HEK293 (cell line): ENCODE data around the gene SLC13A3.

Source experiments
- CTCF ChIA-PET: fragments of 350-600 bp; formaldehyde crosslinking; extraction: SDS; loops from one replicate; lab custom pipeline; 2021; ENCODE audit warnings: antibody characterized with exemption; lab: Yijun Ruan, JAX
- POLR2A ChIA-PET: fragments of 300-600 bp; formaldehyde crosslinking; extraction: SDS; loops from one replicate; lab custom pipeline; 2020; ENCODE audit warnings: antibody characterized with exemption, inconsistent platforms; lab: Yijun Ruan, JAX
- H3K27ac ChIP-seq: fragments of 200-500 bp; sonication (Bioruptor generic); 2 replicates; pipeline ENCODE4 v1.5.1; 2014; ENCODE audit warnings: low read depth, low read length, control low read depth, inconsistent platforms; ENCODE audit errors: extremely low read depth
- H3K36me3 ChIP-seq, 2 experiments: fragments of 200-500 bp in 1 of 2; sonication (Bioruptor generic) in 1 of 2; 1 replicate in 1 of 2; 2 replicates in 1 of 2; pipeline ENCODE4 v1.5.1; 2014 to 2017; ENCODE audit warnings: inconsistent platforms in 2 of 2, low read length in 2 of 2; ENCODE audit not compliant: control insufficient read depth in 2 of 2, insufficient read depth in 1 of 2
- H3K4me1 ChIP-seq: fragments of 200-500 bp; sonication (Bioruptor generic); 2 replicates; pipeline ENCODE4 v1.5.1; 2014; ENCODE audit warnings: mild to moderate bottlenecking, low read length, inconsistent platforms; ENCODE audit not compliant: control insufficient read depth, insufficient read depth
- H3K4me3 ChIP-seq: 2 replicates; pipeline ENCODE4 v1.5.1; 2011; ENCODE audit warnings: low read depth, mild to moderate bottlenecking, control low read depth, low read length, moderate library complexity
- H3K9me3 ChIP-seq: fragments of 200-500 bp; sonication (Bioruptor generic); 2 replicates; pipeline ENCODE4 v1.5.1; 2014; ENCODE audit warnings: low read depth, low read length, inconsistent platforms; ENCODE audit not compliant: control insufficient read depth, insufficient read depth
- MZF1 ChIP-seq: fragments of 450-650 bp; formaldehyde crosslinking; IDR thresholded peaks from 2 replicates; pipeline ENCODE4 v1.5.1; 2017; ENCODE audit warnings: missing biosample characterization, missing genetic modification characterization, borderline replicate concordance
- TRIM28 ChIP-seq: IDR thresholded peaks from 2 replicates; pipeline ENCODE4 v1.6.1; 2011; ENCODE audit warnings: low read length, control low read depth, borderline replicate concordance
- ZBTB1 ChIP-seq: fragments of 450-650 bp; formaldehyde crosslinking; IDR thresholded peaks from 2 replicates; pipeline ENCODE4 v1.5.1; 2016; ENCODE audit warnings: missing biosample characterization, missing genetic modification characterization
- ZNF140 ChIP-seq: fragments of 450-650 bp; formaldehyde crosslinking; IDR thresholded peaks from 2 replicates; pipeline ENCODE4 v1.5.1; 2016; ENCODE audit warnings: missing biosample characterization, missing genetic modification characterization
- ZNF426 ChIP-seq: fragments of 450-650 bp; formaldehyde crosslinking; IDR thresholded peaks from 2 replicates; pipeline ENCODE4 v1.5.1; 2017; ENCODE audit warnings: missing biosample characterization, missing genetic modification characterization, mild to moderate bottlenecking, inconsistent platforms, moderate library complexity
- ZNF544 ChIP-seq: fragments of 450-650 bp; formaldehyde crosslinking; IDR thresholded peaks from 2 replicates; pipeline ENCODE4 v1.5.0; 2017; ENCODE audit warnings: missing biosample characterization, missing genetic modification characterization
- ZNF549 ChIP-seq: fragments of 450-650 bp; IDR thresholded peaks from 2 replicates; pipeline ENCODE4 v1.5.1; 2018; ENCODE audit warnings: missing biosample characterization, missing genetic modification characterization, mild to moderate bottlenecking, inconsistent platforms, moderate library complexity
- ZNF585B ChIP-seq: fragments of 450-650 bp; formaldehyde crosslinking; IDR thresholded peaks from 2 replicates; pipeline ENCODE4 v1.5.1; 2016; ENCODE audit warnings: missing biosample characterization, missing genetic modification characterization
- ZNF654 ChIP-seq: fragments of 450-650 bp; formaldehyde crosslinking; IDR thresholded peaks from 2 replicates; pipeline ENCODE4 v1.5.1; 2016; ENCODE audit warnings: low read depth, missing biosample characterization, missing genetic modification characterization
- ZNF707 ChIP-seq: fragments of 450-650 bp; formaldehyde crosslinking; IDR thresholded peaks from 2 replicates; pipeline ENCODE4 v1.5.1; 2016; ENCODE audit warnings: missing biosample characterization, missing genetic modification characterization
- ZNF791 ChIP-seq: fragments of 450-650 bp; formaldehyde crosslinking; IDR thresholded peaks from 2 replicates; pipeline ENCODE4 v1.5.1; 2016; ENCODE audit warnings: missing biosample characterization, missing genetic modification characterization
- TF ChIP-seq, protein P1 (sequence below): fragments of 450-650 bp; formaldehyde crosslinking; IDR thresholded peaks from 2 replicates; pipeline ENCODE4 v1.5.1; 2016; ENCODE audit warnings: missing biosample characterization, missing genetic modification characterization
- TF ChIP-seq, protein P2 (sequence below): fragments of 450-650 bp; formaldehyde crosslinking; IDR thresholded peaks from 2 replicates; pipeline ENCODE4 v1.5.1; 2016; ENCODE audit warnings: missing biosample characterization, missing genetic modification characterization
- TF ChIP-seq, protein P3 (sequence below): fragments of 450-650 bp; formaldehyde crosslinking; IDR thresholded peaks from 2 replicates; pipeline ENCODE4 v1.5.1; 2017; ENCODE audit warnings: missing biosample characterization, missing genetic modification characterization
- TF ChIP-seq, protein P4 (sequence below): fragments of 450-650 bp; formaldehyde crosslinking; IDR thresholded peaks from 2 replicates; pipeline ENCODE4; 2016; ENCODE audit warnings: missing biosample characterization, missing genetic modification characterization
- TF ChIP-seq, protein P5 (sequence below): fragments of 450-650 bp; formaldehyde crosslinking; IDR thresholded peaks from 2 replicates; pipeline ENCODE4 v1.5.1; 2017; ENCODE audit warnings: missing biosample characterization, mild to moderate bottlenecking, missing genetic modification characterization, moderate library complexity
- TF ChIP-seq, protein P6 (sequence below): fragments of 450-650 bp; formaldehyde crosslinking; IDR thresholded peaks from 2 replicates; pipeline ENCODE4 v1.5.1; 2016; ENCODE audit warnings: missing biosample characterization, missing genetic modification characterization
- TF ChIP-seq, protein P7 (sequence below): fragments of 450-650 bp; formaldehyde crosslinking; IDR thresholded peaks from 2 replicates; pipeline ENCODE4 v1.5.1; 2016; ENCODE audit warnings: missing biosample characterization, missing genetic modification characterization

SLC13A3 gene

DNA sequence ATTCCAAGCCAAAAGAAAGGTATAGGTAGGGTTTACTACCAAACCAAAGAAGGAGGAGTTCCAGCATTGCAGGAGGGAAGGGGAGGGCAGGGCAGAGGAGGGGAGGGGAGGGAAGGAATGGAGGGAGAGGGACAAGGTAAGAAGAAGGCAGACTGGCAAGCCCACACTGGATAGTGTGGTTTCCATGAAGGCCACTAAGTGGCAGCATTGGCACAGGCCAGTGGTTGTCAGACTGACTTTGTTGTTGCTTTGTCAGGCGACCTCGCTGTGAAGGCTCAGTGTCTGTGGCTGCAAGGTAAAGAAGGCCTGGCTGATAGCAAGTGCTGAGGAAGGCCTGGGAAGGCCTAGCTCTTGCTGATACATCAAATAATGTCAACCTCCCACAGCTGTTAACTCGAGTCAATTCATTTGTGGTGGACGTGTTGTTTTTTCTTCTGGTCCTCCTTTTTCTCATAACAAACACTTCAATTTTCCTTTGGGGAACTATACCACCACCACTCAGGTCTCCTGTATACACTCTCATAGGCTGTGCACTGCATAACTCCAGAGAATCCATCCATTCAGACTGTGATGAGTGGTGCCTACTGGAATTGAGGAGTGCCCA is 130.2 kb downstream of the SLC13A3 start:
- peak; percentile 79 for TF ChIP-seq ZNF654 (tag by site-specific recombination)
- TF ChIP-seq, protein P1, sequence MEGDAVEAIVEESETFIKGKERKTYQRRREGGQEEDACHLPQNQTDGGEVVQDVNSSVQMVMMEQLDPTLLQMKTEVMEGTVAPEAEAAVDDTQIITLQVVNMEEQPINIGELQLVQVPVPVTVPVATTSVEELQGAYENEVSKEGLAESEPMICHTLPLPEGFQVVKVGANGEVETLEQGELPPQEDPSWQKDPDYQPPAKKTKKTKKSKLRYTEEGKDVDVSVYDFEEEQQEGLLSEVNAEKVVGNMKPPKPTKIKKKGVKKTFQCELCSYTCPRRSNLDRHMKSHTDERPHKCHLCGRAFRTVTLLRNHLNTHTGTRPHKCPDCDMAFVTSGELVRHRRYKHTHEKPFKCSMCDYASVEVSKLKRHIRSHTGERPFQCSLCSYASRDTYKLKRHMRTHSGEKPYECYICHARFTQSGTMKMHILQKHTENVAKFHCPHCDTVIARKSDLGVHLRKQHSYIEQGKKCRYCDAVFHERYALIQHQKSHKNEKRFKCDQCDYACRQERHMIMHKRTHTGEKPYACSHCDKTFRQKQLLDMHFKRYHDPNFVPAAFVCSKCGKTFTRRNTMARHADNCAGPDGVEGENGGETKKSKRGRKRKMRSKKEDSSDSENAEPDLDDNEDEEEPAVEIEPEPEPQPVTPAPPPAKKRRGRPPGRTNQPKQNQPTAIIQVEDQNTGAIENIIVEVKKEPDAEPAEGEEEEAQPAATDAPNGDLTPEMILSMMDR (tag by site-specific recombination) = peak; percentile 39; the same call in 1 of the 2 replicates
- TF ChIP-seq, protein P2, sequence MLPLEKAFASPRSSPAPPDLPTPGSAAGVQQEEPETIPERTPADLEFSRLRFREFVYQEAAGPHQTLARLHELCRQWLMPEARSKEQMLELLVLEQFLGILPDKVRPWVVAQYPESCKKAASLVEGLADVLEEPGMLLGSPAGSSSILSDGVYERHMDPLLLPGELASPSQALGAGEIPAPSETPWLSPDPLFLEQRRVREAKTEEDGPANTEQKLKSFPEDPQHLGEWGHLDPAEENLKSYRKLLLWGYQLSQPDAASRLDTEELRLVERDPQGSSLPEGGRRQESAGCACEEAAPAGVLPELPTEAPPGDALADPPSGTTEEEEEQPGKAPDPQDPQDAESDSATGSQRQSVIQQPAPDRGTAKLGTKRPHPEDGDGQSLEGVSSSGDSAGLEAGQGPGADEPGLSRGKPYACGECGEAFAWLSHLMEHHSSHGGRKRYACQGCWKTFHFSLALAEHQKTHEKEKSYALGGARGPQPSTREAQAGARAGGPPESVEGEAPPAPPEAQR (tag by site-specific recombination) = no peak
- TF ChIP-seq ZNF426 (tag by site-specific recombination) = no peak
- TF ChIP-seq, protein P3, sequence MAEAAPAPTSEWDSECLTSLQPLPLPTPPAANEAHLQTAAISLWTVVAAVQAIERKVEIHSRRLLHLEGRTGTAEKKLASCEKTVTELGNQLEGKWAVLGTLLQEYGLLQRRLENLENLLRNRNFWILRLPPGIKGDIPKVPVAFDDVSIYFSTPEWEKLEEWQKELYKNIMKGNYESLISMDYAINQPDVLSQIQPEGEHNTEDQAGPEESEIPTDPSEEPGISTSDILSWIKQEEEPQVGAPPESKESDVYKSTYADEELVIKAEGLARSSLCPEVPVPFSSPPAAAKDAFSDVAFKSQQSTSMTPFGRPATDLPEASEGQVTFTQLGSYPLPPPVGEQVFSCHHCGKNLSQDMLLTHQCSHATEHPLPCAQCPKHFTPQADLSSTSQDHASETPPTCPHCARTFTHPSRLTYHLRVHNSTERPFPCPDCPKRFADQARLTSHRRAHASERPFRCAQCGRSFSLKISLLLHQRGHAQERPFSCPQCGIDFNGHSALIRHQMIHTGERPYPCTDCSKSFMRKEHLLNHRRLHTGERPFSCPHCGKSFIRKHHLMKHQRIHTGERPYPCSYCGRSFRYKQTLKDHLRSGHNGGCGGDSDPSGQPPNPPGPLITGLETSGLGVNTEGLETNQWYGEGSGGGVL (tag by site-specific recombination) = peak; percentile 52; the same call in 1 of the 2 replicates
- TF ChIP-seq TRIM28 = no peak
- Histone ChIP-seq H3K36me3 (no peaks in the 10 kb centered on the region), H3K9me3 (no peaks in the 10 kb centered on the region), H3K4me1 (no peaks in the 10 kb centered on the region), H3K27ac (no peak overlapping the region), H3K4me3 (no peak overlapping the region)
- POLR2A ChIA-PET = no interaction called here
- CTCF ChIA-PET = interaction anchor here (0.6 to 6.0 kb wide), 6 partner anchors 8 to 882 kb away, joined by 3 to 45 read pairs (median 4); no protein-coding TSS in a partner anchor

DNA sequence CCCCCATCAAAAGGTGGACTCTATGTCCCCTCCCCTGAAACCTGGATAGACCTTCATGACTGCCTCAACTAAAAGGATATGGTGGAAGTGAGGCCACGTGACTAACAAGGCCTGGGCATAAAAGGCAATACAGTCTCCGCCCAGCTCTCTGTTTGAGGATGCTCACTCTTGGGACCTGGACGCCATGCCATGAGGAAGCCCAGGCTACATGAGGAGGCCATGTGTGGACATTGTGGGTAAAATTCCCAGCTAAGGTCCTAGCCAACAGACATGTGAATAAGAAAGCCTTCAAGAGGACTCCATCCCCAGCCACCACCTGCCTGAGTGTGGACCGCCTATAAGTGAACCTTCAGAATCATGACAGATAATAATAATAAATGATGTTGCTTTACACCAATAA is 130.7 kb downstream of the SLC13A3 start:
- CTCF ChIA-PET = interaction anchor here (0.6 to 6.0 kb wide), 4 partner anchors 42 to 165 kb away, joined by 3 to 45 read pairs (median 6); no protein-coding TSS in a partner anchor
- Histone ChIP-seq H3K27ac (no peak overlapping the region), H3K4me3 (no peak overlapping the region)
- TF ChIP-seq, protein P4, sequence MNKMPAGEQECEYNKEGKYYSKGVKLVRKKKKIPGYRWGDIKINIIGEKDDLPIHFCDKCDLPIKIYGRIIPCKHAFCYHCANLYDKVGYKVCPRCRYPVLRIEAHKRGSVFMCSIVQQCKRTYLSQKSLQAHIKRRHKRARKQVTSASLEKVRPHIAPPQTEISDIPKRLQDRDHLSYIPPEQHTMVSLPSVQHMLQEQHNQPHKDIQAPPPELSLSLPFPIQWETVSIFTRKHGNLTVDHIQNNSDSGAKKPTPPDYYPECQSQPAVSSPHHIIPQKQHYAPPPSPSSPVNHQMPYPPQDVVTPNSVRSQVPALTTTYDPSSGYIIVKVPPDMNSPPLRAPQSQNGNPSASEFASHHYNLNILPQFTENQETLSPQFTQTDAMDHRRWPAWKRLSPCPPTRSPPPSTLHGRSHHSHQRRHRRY (tag by site-specific recombination) = no peak
- TF ChIP-seq ZNF707 (no peak), ZNF140 (tag by site-specific recombination) (no peak), MZF1 (tag by site-specific recombination) (no peak), ZNF791 (tag by site-specific recombination) (no peak), ZBTB1 (tag by site-specific recombination) (no peak), ZNF544 (tag by site-specific recombination) (no peak), ZNF585B (no peak), ZNF549 (no peak)
- TF ChIP-seq, protein P5, sequence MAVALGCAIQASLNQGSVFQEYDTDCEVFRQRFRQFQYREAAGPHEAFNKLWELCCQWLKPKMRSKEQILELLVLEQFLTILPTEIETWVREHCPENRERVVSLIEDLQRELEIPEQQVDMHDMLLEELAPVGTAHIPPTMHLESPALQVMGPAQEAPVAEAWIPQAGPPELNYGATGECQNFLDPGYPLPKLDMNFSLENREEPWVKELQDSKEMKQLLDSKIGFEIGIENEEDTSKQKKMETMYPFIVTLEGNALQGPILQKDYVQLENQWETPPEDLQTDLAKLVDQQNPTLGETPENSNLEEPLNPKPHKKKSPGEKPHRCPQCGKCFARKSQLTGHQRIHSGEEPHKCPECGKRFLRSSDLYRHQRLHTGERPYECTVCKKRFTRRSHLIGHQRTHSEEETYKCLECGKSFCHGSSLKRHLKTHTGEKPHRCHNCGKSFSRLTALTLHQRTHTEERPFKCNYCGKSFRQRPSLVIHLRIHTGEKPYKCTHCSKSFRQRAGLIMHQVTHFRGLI (tag by site-specific recombination) = no peak
- TF ChIP-seq, protein P6, sequence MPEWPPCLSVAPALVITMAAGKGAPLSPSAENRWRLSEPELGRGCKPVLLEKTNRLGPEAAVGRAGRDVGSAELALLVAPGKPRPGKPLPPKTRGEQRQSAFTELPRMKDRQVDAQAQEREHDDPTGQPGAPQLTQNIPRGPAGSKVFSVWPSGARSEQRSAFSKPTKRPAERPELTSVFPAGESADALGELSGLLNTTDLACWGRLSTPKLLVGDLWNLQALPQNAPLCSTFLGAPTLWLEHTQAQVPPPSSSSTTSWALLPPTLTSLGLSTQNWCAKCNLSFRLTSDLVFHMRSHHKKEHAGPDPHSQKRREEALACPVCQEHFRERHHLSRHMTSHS (tag by site-specific recombination) = no peak
- TF ChIP-seq, protein P7, sequence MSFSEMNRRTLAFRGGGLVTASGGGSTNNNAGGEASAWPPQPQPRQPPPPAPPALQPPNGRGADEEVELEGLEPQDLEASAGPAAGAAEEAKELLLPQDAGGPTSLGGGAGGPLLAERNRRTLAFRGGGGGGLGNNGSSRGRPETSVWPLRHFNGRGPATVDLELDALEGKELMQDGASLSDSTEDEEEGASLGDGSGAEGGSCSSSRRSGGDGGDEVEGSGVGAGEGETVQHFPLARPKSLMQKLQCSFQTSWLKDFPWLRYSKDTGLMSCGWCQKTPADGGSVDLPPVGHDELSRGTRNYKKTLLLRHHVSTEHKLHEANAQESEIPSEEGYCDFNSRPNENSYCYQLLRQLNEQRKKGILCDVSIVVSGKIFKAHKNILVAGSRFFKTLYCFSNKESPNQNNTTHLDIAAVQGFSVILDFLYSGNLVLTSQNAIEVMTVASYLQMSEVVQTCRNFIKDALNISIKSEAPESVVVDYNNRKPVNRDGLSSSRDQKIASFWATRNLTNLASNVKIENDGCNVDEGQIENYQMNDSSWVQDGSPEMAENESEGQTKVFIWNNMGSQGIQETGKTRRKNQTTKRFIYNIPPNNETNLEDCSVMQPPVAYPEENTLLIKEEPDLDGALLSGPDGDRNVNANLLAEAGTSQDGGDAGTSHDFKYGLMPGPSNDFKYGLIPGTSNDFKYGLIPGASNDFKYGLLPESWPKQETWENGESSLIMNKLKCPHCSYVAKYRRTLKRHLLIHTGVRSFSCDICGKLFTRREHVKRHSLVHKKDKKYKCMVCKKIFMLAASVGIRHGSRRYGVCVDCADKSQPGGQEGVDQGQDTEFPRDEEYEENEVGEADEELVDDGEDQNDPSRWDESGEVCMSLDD (tag by site-specific recombination) = no peak
- TF ChIP-seq, all 188 proteins: peak for 0
- Histone ChIP-seq H3K4me1 (no peaks in the 10 kb centered on the region), H3K9me3 (no peaks in the 10 kb centered on the region), H3K36me3 (no peaks in the 10 kb centered on the region)
- POLR2A ChIA-PET = no interaction called here
